Stimulated activated CD4-positive, alpha-beta T cell treated with anti-CD3 and anti-CD28 coated beads, Interleukin-12 subunit alpha, Interleukin-12 subunit beta, amount 100 ng/mL, for 4 hours (primary cell): ENCODE measurements around the gene MPL.
A peak's percentile ranks its signal among the peaks of the same experiment; 100 is the strongest.

Source experiments
- DNase-seq: peaks from one replicate; pipeline ENCODE4 v3.0.0-alpha.2; 2020

MPL gene

GRCh38 chr1:43327549-43328292 lies 9.9 kb upstream of the MPL start:
- DNase-seq = no peak

- DNase-seq = peak; percentile 51
Measured at GRCh38 chr1:43329995-43330751, 7.4 kb upstream of the MPL start.

- no peak for DNase-seq
Measured at GRCh38 chr1:43331688-43332087, 5.9 kb upstream of the MPL start.

DNA sequence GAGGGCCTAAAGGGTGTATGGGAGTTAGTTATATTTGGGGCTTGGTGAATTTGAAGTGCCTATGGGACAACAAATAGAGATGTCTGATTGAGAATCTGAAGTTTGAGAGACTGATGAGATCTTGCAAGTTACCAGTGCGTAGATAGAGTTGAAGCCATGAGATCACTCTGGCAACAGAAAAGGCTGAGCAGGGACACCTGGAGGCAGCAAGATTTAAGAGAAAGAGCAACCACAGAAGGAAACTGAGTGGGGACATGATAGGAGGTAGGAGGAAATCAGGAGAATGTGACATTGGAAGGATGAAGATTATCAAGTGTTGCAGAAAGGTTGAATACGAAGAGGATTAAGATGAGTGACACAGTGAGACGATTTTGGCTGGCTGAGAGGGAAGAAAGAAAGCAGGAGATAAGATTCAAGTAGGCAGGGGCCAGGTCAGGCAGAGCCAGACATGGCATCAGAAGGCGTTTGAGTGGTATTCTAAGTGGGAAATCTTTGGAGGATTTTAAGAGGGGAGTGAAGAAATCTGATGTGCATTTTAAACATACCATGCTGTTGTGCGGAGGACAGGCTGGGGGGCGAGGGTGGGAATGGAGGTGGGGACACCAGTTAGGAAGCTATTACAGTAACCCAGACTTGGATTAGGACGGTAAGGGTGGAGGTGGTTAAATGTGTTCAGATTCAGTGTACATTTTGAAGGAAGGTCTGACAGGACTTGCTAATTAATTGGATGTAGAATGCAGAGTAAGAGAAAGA lies 3.0 kb upstream of the MPL start:
- no peak for DNase-seq

GRCh38 chr1:43338001-43338400 lies 383 bp downstream of the MPL start:
- no peak for DNase-seq

DNA sequence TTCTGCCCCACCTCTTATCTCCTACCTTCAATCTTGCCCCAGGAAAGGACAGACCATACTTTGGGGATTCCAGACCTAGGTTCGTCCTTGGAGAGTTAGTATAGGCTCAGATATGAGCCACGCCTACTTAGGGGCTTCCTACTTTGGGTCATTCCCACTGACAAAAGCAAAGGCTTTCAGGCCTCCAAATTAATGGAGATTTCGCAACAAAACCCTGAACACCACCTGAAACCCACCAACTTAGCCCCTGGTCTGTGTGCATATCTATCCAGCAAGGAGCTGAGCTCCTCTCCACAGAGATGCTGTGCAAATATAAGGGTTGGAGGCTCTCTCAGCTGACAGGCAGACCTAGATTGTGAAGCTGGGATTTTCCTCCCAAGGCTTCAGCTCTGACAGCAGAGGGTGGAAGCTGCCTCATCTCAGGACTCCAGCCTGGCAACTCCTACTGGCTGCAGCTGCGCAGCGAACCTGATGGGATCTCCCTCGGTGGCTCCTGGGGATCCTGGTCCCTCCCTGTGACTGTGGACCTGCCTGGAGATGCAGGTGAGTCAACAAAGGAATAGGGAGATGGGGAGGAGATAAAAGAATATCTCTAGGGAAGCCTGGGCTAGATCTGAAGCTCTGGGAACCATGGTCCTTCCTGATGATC lies 2.1 kb downstream of the MPL start:
- no peak for DNase-seq

DNA sequence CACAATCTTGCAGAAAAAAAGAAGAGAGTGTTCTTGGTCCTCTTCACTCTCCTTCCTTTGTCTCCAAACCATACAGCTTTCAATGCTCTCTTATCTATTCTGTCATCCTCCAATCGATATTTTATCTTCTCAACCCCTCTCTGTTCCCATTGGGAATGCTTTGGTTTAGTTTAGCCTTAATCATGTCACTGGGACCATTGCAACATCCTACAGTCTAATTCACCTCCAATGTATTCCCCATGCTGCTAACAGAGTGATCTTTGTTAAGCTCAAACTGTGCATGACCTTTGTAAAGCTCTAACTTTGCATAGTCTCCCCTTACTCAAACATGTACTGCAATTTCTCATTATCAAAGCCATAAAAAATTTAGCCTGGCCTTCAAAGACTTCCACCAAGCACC lies 2.9 kb downstream of the MPL start:
- no peak for DNase-seq

DNA sequence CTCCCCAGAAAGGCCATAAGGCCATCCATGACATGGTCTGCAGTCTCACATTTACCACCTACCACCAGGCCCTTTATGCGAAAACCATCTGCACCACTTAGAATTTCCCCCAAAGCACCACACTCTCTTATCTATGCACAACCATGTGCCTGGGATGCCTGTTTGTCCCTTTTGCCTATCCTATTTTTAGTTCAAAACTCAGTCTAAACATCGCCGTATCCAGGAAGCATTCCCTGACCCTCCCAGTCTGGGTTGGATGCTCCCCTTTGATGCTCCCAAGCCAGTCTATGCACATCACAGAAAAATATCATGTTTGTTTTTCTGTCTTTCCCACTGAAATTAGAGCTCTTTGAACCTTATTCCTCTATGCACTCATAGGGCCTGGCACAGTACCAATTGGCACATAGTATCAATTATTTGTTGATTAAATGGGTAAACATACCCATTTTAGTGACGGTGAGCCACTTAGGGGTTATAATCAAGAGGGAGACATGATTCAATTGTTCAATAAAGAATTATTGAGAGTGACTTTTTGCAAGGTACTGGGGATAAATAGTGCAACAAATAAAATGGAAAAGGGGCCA lies 6.7 kb downstream of the MPL start:
- no peak for DNase-seq

- no peak for DNase-seq
Measured at GRCh38 chr1:43345120-43345519, 7.5 kb downstream of the MPL start.

DNA sequence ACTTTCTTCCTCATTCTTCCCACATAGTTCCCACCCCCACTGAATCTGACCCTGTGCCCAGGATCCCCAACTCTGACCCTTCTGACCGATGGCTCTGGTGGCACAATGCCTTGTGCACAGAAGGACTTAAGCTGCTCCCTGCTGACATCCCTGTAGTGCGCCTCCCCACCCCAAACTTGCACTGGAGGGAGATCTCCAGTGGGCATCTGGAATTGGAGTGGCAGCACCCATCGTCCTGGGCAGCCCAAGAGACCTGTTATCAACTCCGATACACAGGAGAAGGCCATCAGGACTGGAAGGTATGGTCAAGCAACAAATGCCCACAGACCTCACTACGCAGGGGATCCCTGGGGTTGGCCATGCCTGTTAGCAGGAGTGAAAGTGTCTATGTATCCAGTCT lies 9.0 kb downstream of the MPL start:
- DNase-seq = no peak

GRCh38 chr1:43348343-43348808 lies 10.8 kb downstream of the MPL start:
- no peak for DNase-seq

DNA sequence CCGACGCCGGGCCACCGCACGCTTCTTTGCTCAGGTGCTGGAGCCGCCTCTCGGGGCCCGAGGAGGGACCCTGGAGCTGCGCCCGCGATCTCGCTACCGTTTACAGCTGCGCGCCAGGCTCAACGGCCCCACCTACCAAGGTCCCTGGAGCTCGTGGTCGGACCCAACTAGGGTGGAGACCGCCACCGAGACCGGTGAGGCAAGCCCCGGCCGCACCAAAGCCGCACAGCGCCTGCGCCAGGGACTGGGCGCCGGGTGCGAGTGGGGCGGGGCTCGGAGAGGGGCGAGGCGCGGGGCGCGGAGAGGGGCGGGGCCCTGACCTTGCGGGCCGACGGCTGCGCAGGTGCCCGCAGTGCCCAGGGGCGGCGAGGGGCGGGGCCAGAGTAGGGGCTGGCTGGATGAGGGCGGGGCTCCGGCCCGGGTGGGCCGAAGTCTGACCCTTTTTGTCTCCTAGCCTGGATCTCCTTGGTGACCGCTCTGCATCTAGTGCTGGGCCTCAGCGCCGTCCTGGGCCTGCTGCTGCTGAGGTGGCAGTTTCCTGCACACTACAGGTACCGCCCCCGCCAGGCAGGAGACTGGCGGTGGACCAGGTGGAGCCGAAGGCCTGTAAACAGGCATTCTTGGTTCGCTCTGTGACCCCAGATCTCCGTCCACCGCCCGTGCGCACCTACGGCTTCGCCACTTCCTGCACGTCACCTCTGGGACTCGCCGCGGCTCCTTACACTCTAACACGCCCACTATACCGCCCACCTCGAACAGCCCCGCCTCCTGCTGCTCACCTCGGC lies 11.4 kb downstream of the MPL start:
- peak; percentile 41 for DNase-seq

GRCh38 chr1:43349594-43350306 lies 12.1 kb downstream of the MPL start:
- DNase-seq = no peak

DNA sequence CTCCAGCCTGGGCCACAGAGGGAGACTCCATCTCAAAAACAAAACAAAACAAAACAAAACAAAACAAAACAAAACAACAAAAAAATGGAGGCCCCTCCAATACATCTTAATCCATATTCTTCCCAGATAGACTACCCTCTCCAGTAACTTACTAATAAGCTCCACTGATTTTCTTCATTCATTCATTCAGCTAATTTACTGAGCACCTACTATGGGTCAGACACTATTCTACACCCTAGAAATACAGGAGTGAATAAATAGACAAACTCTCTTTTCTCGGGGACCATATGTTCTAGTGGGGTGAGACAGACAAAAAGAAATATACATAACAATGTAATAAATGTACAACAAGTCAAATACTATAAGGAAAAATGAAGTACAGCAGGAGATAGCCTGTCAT lies 13.4 kb downstream of the MPL start:
- no peak for DNase-seq

DNA sequence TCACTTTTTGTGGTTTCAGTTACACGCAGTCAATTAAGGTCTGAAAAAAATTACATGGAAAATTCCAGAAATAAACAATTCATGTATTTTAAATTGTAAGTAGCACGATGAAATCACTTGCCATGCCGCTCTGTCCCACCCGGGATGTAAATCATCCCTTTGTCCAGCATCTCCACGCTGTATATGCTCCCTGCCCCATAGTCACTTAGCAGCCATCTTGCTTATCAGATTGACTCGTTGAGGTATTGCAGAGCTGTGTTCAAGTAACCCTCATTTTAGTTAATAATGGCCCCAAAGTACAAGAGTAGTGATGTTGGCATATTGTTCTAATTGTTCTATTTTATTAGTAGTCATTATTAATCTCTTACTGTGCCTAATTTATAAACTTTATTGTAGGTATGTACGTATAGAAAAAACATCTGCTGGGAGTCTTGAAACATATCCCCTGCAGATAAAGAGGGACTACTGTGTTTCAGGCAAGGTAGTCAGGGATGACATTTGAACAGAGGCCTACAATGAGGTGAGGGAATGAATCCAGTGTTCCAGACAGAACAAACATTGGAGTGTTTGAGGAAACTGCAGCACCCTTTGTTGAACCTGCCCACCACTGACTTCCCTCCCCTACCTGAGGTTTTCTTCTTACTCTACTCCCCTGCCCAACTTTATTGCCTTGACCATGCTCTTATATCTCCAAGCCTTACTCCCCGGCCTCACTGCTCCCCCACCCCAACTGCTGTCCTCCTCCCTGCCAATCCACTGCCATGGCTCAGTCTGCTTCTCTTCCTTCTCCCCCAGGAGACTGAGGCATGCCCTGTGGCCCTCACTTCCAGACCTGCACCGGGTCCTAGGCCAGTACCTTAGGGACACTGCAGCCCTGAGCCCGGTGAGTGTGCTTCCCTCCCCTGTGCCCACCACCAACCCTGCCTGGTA lies 14.1 kb downstream of the MPL start:
- DNase-seq = no peak

- no peak for DNase-seq
Measured at GRCh38 chr1:43352351-43352705, 14.7 kb downstream of the MPL start.

GRCh38 chr1:43352881-43353280 lies 15.3 kb downstream of the MPL start:
- DNase-seq = no peak

- no peak for DNase-seq
Measured at GRCh38 chr1:43354471-43354870, 16.9 kb downstream of the MPL start.

DNA sequence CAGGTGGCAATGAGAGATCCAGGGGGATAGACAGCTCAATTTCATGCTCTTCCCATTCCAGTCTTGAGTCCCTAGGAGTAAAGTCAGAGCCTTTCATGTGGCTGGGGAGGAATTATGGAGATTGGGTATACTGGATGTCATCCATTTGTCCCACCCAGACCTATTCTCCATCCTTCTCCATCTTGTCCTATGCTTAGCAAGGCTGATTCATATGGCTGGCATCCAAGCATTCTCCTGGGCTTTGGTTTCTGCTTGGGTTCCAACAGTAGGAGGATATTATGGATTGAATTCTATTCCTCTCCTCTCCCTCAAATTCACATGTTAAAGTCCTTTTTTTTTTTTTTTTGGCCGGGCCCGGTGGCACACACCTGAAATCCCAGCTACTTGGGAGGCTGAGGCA lies 17.3 kb downstream of the MPL start:
- no peak for DNase-seq

GRCh38 chr1:43357251-43357650 lies 19.6 kb downstream of the MPL start:
- no peak for DNase-seq
